ENCODE results near the gene MGMT. TPM values are rescaled to one million over a fixed set of nuclear protein-coding genes. Genes with fewer than 3 reads are reported as not detected.

Gene MGMT
- total and polyA plus RNA-seq, 9 of the 15 experiments (the other 6 are each of a cell fraction or from before 2014, with no cell fraction given): 0.03 to 0.29 (median 0.11) TPM; not detected in 4

DNA sequence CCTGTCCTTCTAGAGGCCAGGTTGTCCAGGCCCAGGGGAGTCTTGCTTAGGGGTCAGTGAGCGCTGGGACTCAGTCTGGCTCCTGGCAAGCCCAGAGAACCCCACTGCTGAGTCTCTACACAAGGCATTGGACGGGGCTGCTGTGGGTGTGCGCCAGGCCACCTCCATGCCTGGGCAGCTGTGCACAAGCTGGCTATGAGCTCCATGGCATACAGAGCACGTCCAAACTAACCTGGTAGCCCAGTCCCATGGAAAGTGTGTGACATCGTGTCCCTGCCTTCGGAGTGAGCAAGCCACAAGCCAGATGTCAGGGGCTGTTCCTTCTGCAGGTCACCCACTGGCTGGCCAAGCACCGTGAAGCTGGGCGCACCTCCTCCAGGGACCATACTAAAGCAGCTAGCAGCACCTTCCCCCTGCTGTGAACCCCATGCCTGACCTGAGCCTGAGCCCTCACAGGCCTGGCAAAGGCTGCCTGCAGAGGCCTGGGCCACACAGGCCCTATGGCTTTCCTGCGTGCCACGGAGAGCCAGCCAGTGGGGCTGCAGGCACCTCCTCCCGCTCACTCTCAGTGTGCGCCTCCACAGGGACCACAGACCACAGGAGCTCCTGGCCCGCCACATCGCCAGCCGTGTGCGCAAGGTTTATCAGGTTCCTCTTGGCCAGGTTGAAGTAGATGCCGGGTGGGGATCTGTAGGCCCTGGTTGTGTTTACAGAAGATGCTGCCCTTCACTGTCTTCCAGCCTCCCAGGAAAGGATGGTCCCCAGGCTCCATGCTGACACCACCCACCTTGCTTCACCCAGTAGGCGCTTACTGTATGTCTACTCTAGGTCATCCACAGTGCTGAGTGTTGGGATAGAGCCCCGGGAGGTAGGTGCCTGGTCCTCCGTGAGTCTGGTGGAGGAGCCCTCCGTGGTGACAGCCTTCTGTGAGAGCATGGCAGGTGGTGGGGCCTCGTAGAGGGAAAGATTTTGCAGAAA is 277.4 kb downstream of the MGMT start:
- intact Hi-C loops (cut with micrococcal nuclease): no loop called here
- Histone ChIP-seq H3K4me3 (no peak overlapping the region), H3K27ac (ENCODE audit: extremely low read depth, low read depth, low read length) (no peak overlapping the region), H2AFZ (ENCODE audit: low read depth, low read length) (no peak overlapping the region), H3K79me2 (ENCODE audit: control insufficient read depth, insufficient read depth, low read length) (no peaks in the 10 kb centered on the region), H3K9me1 (ENCODE audit: control insufficient read depth, insufficient read depth, low read length) (no peaks in the 10 kb centered on the region), H3K36me3 (ENCODE audit: control insufficient read depth, insufficient read depth, low read length) (no peaks in the 10 kb centered on the region), H4K20me1 (replicated peaks; ENCODE audit: control insufficient read depth, insufficient read depth, low read length) (no peaks in the 10 kb centered on the region), H3K4me2 (ENCODE audit: insufficient read depth, low read length) (no peak overlapping the region), H3K9me3 (replicated peaks; ENCODE audit: control insufficient read depth, insufficient read depth, low read depth, low read length) (no peaks in the 10 kb centered on the region), H3K27me3 (ENCODE audit: control insufficient read depth in 2 of 2, insufficient read depth in 2 of 2, low read length in 2 of 2) (no peaks in the 10 kb centered on the region; a peak in 1 of 5 replicates), H3K9ac (ENCODE audit: insufficient read depth in 1 of 2, low read depth in 2 of 2, low read length in 2 of 2) (no peak overlapping the region), H3K4me1 (replicated peaks in 1 of 2; ENCODE audit: control insufficient read depth in 2 of 2, insufficient read depth in 2 of 2, low read length in 2 of 2) (no peaks in the 10 kb centered on the region)
- no peak for TF ChIP-seq BCL6 (CRISPR knock-in tag; IDR thresholded peaks at IDR 0.05)
- no peak for TF ChIP-seq RBFOX2 (IDR thresholded peaks at IDR 0.05; ENCODE audit: low read depth, low read length)
- TF ChIP-seq ZBTB17 (CRISPR knock-in tag; IDR thresholded peaks at IDR 0.05): no peak
- TF ChIP-seq REST (IDR thresholded peaks at IDR 0.05; ENCODE audit: borderline replicate concordance): no peak
- TF ChIP-seq REST (CRISPR knock-in tag; IDR thresholded peaks at IDR 0.05; ENCODE audit: low read depth): no peak
- no peak for TF ChIP-seq CCNT2 (IDR thresholded peaks at IDR 0.05; ENCODE audit: borderline replicate concordance, extremely low read depth, insufficient read length, low read depth, low read length)
- TF ChIP-seq ZZZ3 (IDR thresholded peaks at IDR 0.05): no peak
- BruUV-seq (replicated peaks): no TSS peak
- FAIRE-seq: no peak
- in situ Hi-C loops (cut with MboI): no loop called here
- POLR2A ChIA-PET: no interaction called here
- CTCF ChIA-PET (ENCODE audit: low intra/inter-chr PET ratio): no interaction called here
- no peak for DNase-seq (ENCODE audit: extremely low read depth in 1 of 4, low spot score in 3 of 4)
- ATAC-seq: no peak
- 2% methylated on average over 9 of the region's 22 CpGs for WGBS (ENCODE audit: insufficient coverage, low coverage, missing lambda C conversion rate)

All from K562 (cell line).